ENCODE results near the gene TRIP6. TPM values are rescaled to one million over a fixed set of nuclear protein-coding genes. Genes with fewer than 3 reads are reported as not detected.

TRIP6 gene
- total and polyA plus RNA-seq, 2 of the 8 experiments (the other 6 are each of a cell fraction or from before 2014, with no cell fraction given) = 88.4 to 103 TPM

DNA sequence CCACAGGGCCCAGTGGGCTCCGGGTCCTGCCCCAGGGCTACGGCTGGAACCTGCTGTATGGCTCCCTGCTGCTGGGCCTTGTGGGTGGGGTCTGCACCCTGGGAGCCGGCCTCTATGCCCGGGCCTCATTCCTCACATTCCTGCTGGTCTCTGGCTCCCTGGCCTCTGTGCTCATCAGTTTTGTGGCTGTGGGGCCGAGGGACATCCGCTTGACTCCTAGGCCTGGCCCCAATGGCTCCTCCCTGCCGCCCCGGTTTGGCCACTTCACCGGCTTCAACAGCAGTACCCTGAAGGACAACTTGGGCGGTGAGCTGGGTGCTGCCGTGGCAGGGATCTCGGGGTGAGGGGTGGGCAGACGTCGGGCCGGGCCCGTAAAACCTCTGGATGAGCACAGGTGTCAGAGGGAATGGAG is 10.3 kb upstream of the TRIP6 start:
- peaks cover 0 to 6% (median 0%) of the 10 kb centered on the region in 4 experiments; a peak in 1 of 7 replicates for H3K4me1 ChIP-seq (replicated peaks in 1 of 4; ENCODE audit: control insufficient read depth in 3 of 4, insufficient read depth in 4 of 4, low read length in 3 of 4)
- no peak for TF ChIP-seq SP1 (IDR thresholded peaks at IDR 0.05; ENCODE audit: low read depth, low read length)
- no peak for TF ChIP-seq CHD1 (IDR thresholded peaks at IDR 0.05; ENCODE audit: low read depth, low read length)
- TF ChIP-seq POLR2A (IDR thresholded peaks at IDR 0.05; ENCODE audit: control extremely low read depth in 1 of 2, low read depth in 2 of 2, low read length in 2 of 2) = no peak
- TF ChIP-seq SP4 (IDR thresholded peaks at IDR 0.05; ENCODE audit: low read length) = no peak
- 0 out of 2 replicates have a peak, but pooled peaks have one; percentile 21 for TF ChIP-seq TEAD4 (IDR thresholded peaks at IDR 0.05; ENCODE audit: low read depth, low read length)
- H2BK5ac ChIP-seq (ENCODE audit: low read depth, low read length) = no peak overlapping the region
- H3K9me3 ChIP-seq (ENCODE audit: insufficient read depth in 2 of 2, low read depth in 1 of 2, low read length in 1 of 2) = no peaks in the 10 kb centered on the region
- peaks cover 4% of the 10 kb centered on the region; the same call in 1 of the 2 replicates for H3K23me2 ChIP-seq (ENCODE audit: low read depth, low read length)
- peaks cover 6 to 17% (median 8%) of the 10 kb centered on the region in 4 experiments; a peak in 5 of 8 replicates for H3K36me3 ChIP-seq (ENCODE audit: control insufficient read depth in 2 of 4, insufficient read depth in 4 of 4, low read length in 3 of 4)
- no peak overlapping the region for H3K56ac ChIP-seq (replicated peaks; ENCODE audit: insufficient read length, low read depth, low read length)
- H3K18ac ChIP-seq (ENCODE audit: extremely low read depth, low read length) = no peak overlapping the region
- H4K5ac ChIP-seq (ENCODE audit: insufficient read length, low read depth, low read length) = no peak overlapping the region
- WGBS, 2 experiments (ENCODE audit: extremely low coverage in 1 of 2, insufficient coverage in 1 of 2, insufficient read length in 1 of 2, insufficient replicate concordance in 2 of 2, low coverage in 1 of 2, low lambda C conversion rate in 2 of 2, missing lambda C conversion rate in 1 of 2) = 84% methylated on average over 16 of the region's 16 CpGs; no CpG with 5 or more reads in 1 of the 2 experiments
- DNase-seq (ENCODE audit: low read depth in 1 of 2, low spot score in 2 of 2) (no peak), FAIRE-seq (no peak)
- H2AK5ac ChIP-seq (ENCODE audit: low read depth, low read length) = no peak overlapping the region
- H3K14ac ChIP-seq (ENCODE audit: insufficient read length) = no peak overlapping the region
- no peak overlapping the region for H3K4ac ChIP-seq (replicated peaks; ENCODE audit: insufficient read length, low read depth, low read length)
- no peak overlapping the region for H2BK15ac ChIP-seq (ENCODE audit: low read length)
- no peak overlapping the region; a peak in 1 of 7 replicates for H3K9ac ChIP-seq (replicated peaks in 1 of 4; ENCODE audit: extremely low read depth in 1 of 4, low read depth in 3 of 4, low read length in 3 of 4)
- H2BK12ac ChIP-seq (ENCODE audit: low read depth, low read length) = no peak overlapping the region
- H3K4me2 ChIP-seq (ENCODE audit: insufficient read depth in 1 of 2, low read depth in 2 of 2, low read length in 2 of 2) = no peak overlapping the region
- H4K20me1 ChIP-seq (replicated peaks in 1 of 2; ENCODE audit: control insufficient read depth in 1 of 2, insufficient read depth in 2 of 2, low read length in 2 of 2) = peaks cover 0 to 15% of the 10 kb centered on the region in 2 experiments
- no peak overlapping the region for H2AFZ ChIP-seq (ENCODE audit: low read length)
- no peak overlapping the region for H4K91ac ChIP-seq (replicated peaks; ENCODE audit: insufficient read length, low read length)
- H3K4me3 ChIP-seq (ENCODE audit: extremely low read depth in 1 of 4, insufficient read depth in 2 of 4, low read depth in 3 of 4, low read length in 4 of 4) = no peak overlapping the region
- POLR2A ChIA-PET (ENCODE audit: partially characterized antibody) = interaction anchor here (0.7 to 3.1 kb wide), 4 partner anchors 11 to 53 kb away, joined by 3 to 21 read pairs (median 4); partner anchors contain the start of gene TRIP6
- peaks cover 0 to 21% of the 10 kb centered on the region in 2 experiments; a peak in 1 of 4 replicates for H3K79me2 ChIP-seq (ENCODE audit: control insufficient read depth in 1 of 2, insufficient read depth in 2 of 2, low read length in 2 of 2)
- CTCF ChIA-PET (ENCODE audit: partially characterized antibody) = interaction anchor here (0.8 to 13.9 kb wide), 4 partner anchors 8 to 53 kb away, joined by 3 to 215 read pairs (median 6); no protein-coding TSS in a partner anchor
- H3K27ac ChIP-seq (ENCODE audit: low read depth, low read length) = no peak overlapping the region
- H3K79me1 ChIP-seq (ENCODE audit: low read depth, low read length) = peaks cover 12% of the 10 kb centered on the region
- no peak overlapping the region for H2BK120ac ChIP-seq (replicated peaks; ENCODE audit: low read depth, low read length)
- H3K23ac ChIP-seq (ENCODE audit: insufficient read length) = no peak overlapping the region
- H4K8ac ChIP-seq (ENCODE audit: extremely low read depth, insufficient read depth, low read length) = peak overlapping the region; percentile 88; the same call in 1 of the 2 replicates
- no peaks in the 10 kb centered on the region for H3K27me3 ChIP-seq (replicated peaks in 1 of 4; ENCODE audit: control insufficient read depth in 3 of 4, extremely low read depth in 1 of 4, insufficient read depth in 3 of 4, low read length in 3 of 4)
- H2BK20ac ChIP-seq (ENCODE audit: low read length) = no peak overlapping the region
